Keratinocyte (primary cell): ENCODE results near the gene HOXB8. TPM values are rescaled to one million over a fixed set of nuclear protein-coding genes. Genes with fewer than 3 reads are reported as not detected.
A peak's percentile ranks its signal among the peaks of the same experiment; 100 is the strongest.

Source experiments
- DNase-seq: peaks from one replicate; pipeline ENCODE4 v3.0.0-alpha.2; 2011; ENCODE audit warnings: low read depth, missing footprints, low spot score
- FAIRE-seq: peaks from 2 replicates; lab custom pipeline; 2011; peaks lifted over from hg19 to GRCh38; lab: Jason Lieb, UNC
- H2AFZ ChIP-seq: 2 replicates; pipeline ENCODE4 v1.6.0; 2012; ENCODE audit warnings: low read length, control low read depth, inconsistent platforms; ENCODE audit not compliant: control insufficient read depth
- H3K27ac ChIP-seq: 2 replicates; pipeline ENCODE4 v1.5.1; 2011; ENCODE audit warnings: low read length; ENCODE audit not compliant: control insufficient read depth, insufficient read depth
- H3K27me3 ChIP-seq: 3 replicates; pipeline ENCODE4 v1.6.0; 2011; ENCODE audit warnings: low read length; ENCODE audit not compliant: control insufficient read depth, insufficient read depth; ENCODE audit errors: extremely low read depth
- H3K36me3 ChIP-seq, 2 experiments: 2 replicates in 1 of 2; 3 replicates in 1 of 2; pipeline ENCODE4 v1.5.1; 2011; ENCODE audit warnings: low read length in 2 of 2, mild to moderate bottlenecking in 1 of 2; ENCODE audit not compliant: control insufficient read depth in 2 of 2, insufficient read depth in 2 of 2; ENCODE audit errors: extremely low read depth in 1 of 2
- H3K4me1 ChIP-seq: 3 replicates; pipeline ENCODE4 v1.5.1; 2011; ENCODE audit warnings: low read length; ENCODE audit not compliant: control insufficient read depth, insufficient read depth; ENCODE audit errors: extremely low read depth
- H3K4me2 ChIP-seq: 3 replicates; pipeline ENCODE4 v1.6.0; 2011; ENCODE audit warnings: low read depth, low read length; ENCODE audit not compliant: control insufficient read depth, insufficient read depth; ENCODE audit errors: extremely low read depth
- H3K4me3 ChIP-seq, 3 experiments: fragments of 200-600 bp in 1 of 3; sonication (generic) in 1 of 3; 2 replicates in 2 of 3; 3 replicates in 1 of 3; pipeline ENCODE4 v1.5.1; 2011 to 2016; ENCODE audit warnings: low read length in 3 of 3, mild to moderate bottlenecking in 3 of 3, control low read depth in 2 of 3, inconsistent platforms in 1 of 3, low read depth in 1 of 3, mixed read lengths in 1 of 3, mixed run types in 1 of 3, moderate library complexity in 1 of 3; ENCODE audit not compliant: control insufficient read depth in 2 of 3, insufficient read depth in 2 of 3; ENCODE audit errors: extremely low read depth in 1 of 3
- H3K79me2 ChIP-seq: 2 replicates; pipeline ENCODE4 v1.6.0; 2012; ENCODE audit warnings: low read length; ENCODE audit not compliant: control insufficient read depth, insufficient read depth
- H3K9ac ChIP-seq: 3 replicates; pipeline ENCODE4 v1.6.0; 2011; ENCODE audit warnings: low read length; ENCODE audit not compliant: control insufficient read depth, insufficient read depth; ENCODE audit errors: extremely low read depth
- H3K9me1 ChIP-seq: 3 replicates; pipeline ENCODE4 v1.6.0; 2011; ENCODE audit warnings: low read length; ENCODE audit not compliant: control insufficient read depth, insufficient read depth; ENCODE audit errors: extremely low read depth
- H3K9me3 ChIP-seq: 2 replicates; pipeline ENCODE4 v1.5.1; 2012; ENCODE audit warnings: low read depth, low read length; ENCODE audit not compliant: control insufficient read depth
- H4K20me1 ChIP-seq: 3 replicates; pipeline ENCODE4 v1.6.0; 2011; ENCODE audit warnings: low read length; ENCODE audit not compliant: control insufficient read depth, insufficient read depth; ENCODE audit errors: extremely low read depth
- CTCF ChIP-seq, 3 experiments: IDR thresholded peaks in 1 of 3; conservative IDR thresholded peaks in 1 of 3; optimal IDR thresholded peaks in 1 of 3; 2 replicates in 2 of 3; 3 replicates in 1 of 3; pipeline versions ENCODE3 to v1.5.1; 2011; ENCODE audit warnings: low read length in 3 of 3, mild to moderate bottlenecking in 3 of 3, moderate library complexity in 2 of 3, control low read depth in 1 of 3, inconsistent platforms in 1 of 3; ENCODE audit not compliant: insufficient read depth in 2 of 3; ENCODE audit errors: extremely low read depth in 1 of 3
- EZH2 ChIP-seq: IDR thresholded peaks from one replicate; pipeline ENCODE4 v1.6.1; 2012; ENCODE audit warnings: inconsistent platforms, mild to moderate bottlenecking, low read length, moderate library complexity
- dilution Hi-C: fragments of 300-500 bp; cut with MboI; formaldehyde crosslinking; loops from one replicate; pipeline ENCODE4 v1.7.0; 2020; ENCODE audit warnings: low sequenced_read_pairs; ENCODE audit not compliant: extremely low pct_ligation_motif_present
- polyA plus RNA-seq, 5 experiments: library from polyadenylated mRNA; depleted of rRNA in 3 of 5; stranded (reverse) in 3 of 5; stranded (forward) in 1 of 5; unstranded in 1 of 5; fragments of >200 nt; gene quantifications; 1 replicate in 1 of 5; 2 replicates in 3 of 5; 3 replicates in 1 of 5; pipeline versions ENCODE4 v1.2.1 to v1.2.3, GENCODE V29; 2011 to 2012; ENCODE audit warnings: missing spikeins in 2 of 5, low read depth in 1 of 5, low replicate concordance in 1 of 5

The HOXB8 gene
- polyA plus RNA-seq, 1 donor (not counting 4 experiments of a cell fraction or from before 2014, with no cell fraction given), result not detected

- dilution Hi-C loops, result no loop called here
- Histone ChIP-seq H2AFZ (peak overlapping the region; percentile 46), H3K9me1 (no peaks in the 10 kb centered on the region), H3K79me2 (no peaks in the 10 kb centered on the region), H3K27ac (no peak overlapping the region), H4K20me1 (no peaks in the 10 kb centered on the region), H3K9ac (no peak overlapping the region), H3K4me1 (peaks cover 17% of the 10 kb centered on the region), H3K9me3 (no peaks in the 10 kb centered on the region), H3K4me2 (peak overlapping the region; percentile 82), H3K27me3 (peaks cover 91% of the 10 kb centered on the region), H3K4me3 (peak overlapping the region in 2 of 3 experiments; percentile 8 to 42), H3K36me3 (peaks cover 0 to 4% of the 10 kb centered on the region in 2 experiments)
- FAIRE-seq (no peak), DNase-seq (no peak)
- no peak for TF ChIP-seq CTCF (optimal IDR thresholded peaks at IDR 0.05 in 1 of 3, IDR thresholded peaks at IDR 0.05 in 1 of 3, conservative IDR thresholded peaks at IDR 0.05 in 1 of 3; ENCODE audit: extremely low read depth in 1 of 3, insufficient read depth in 2 of 3, low read length in 3 of 3)
Measured at GRCh38 chr17:48596000-48596734, 18.9 kb downstream of the HOXB8 start.

- no peak overlapping the region for H3K4me3 ChIP-seq
- H4K20me1 ChIP-seq, result no peaks in the 10 kb centered on the region
- dilution Hi-C loops, result no loop called here
- H3K36me3 ChIP-seq, result peaks cover 0 to 4% of the 10 kb centered on the region in 2 experiments
- peaks cover 85% of the 10 kb centered on the region for H3K27me3 ChIP-seq
- no peaks in the 10 kb centered on the region for H3K79me2 ChIP-seq
- H2AFZ ChIP-seq, result no peak overlapping the region
- no peak overlapping the region for H3K9ac ChIP-seq
- TF ChIP-seq EZH2 (no peak), CTCF (optimal IDR thresholded peaks at IDR 0.05 in 1 of 3, IDR thresholded peaks at IDR 0.05 in 1 of 3, conservative IDR thresholded peaks at IDR 0.05 in 1 of 3; ENCODE audit: extremely low read depth in 1 of 3, insufficient read depth in 2 of 3, low read length in 3 of 3) (no peak)
- DNase-seq (no peak), FAIRE-seq (no peak)
- H3K9me3 ChIP-seq, result no peaks in the 10 kb centered on the region
- H3K9me1 ChIP-seq, result no peaks in the 10 kb centered on the region
- H3K4me2 ChIP-seq, result no peak overlapping the region
- H3K27ac ChIP-seq, result no peak overlapping the region
- peaks cover 17% of the 10 kb centered on the region for H3K4me1 ChIP-seq
Measured at GRCh38 chr17:48595278-48595999, 19.7 kb downstream of the HOXB8 start.
